GM10847 (cell line): ENCODE results near the gene GNAL.

Source experiments
- POLR2A ChIP-seq: IDR thresholded peaks from 2 replicates; pipeline ENCODE4 v1.6.1; 2011; ENCODE audit not compliant: insufficient read length; ENCODE audit errors: extremely low read depth

The GNAL gene

DNA sequence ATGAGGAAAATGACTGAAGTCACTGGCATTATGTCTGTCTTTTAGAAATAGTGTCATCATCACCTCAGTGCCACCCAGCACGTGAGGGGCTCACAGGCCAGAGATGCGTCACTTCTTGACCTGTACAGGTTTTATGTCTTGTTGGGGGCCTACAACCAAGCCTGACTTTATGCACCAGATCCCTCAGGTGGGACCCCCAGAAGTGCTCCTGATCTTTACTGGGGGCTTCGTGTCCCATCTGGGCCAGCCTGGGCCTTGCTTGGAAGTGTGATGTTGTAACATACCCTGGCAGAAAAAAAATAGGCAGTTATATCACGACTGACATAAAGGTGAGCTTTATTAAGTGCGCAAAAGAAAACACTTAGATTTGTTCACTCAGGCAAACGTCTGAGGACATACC is 21.5 kb upstream of the GNAL start:
- TF ChIP-seq POLR2A, result no peak

DNA sequence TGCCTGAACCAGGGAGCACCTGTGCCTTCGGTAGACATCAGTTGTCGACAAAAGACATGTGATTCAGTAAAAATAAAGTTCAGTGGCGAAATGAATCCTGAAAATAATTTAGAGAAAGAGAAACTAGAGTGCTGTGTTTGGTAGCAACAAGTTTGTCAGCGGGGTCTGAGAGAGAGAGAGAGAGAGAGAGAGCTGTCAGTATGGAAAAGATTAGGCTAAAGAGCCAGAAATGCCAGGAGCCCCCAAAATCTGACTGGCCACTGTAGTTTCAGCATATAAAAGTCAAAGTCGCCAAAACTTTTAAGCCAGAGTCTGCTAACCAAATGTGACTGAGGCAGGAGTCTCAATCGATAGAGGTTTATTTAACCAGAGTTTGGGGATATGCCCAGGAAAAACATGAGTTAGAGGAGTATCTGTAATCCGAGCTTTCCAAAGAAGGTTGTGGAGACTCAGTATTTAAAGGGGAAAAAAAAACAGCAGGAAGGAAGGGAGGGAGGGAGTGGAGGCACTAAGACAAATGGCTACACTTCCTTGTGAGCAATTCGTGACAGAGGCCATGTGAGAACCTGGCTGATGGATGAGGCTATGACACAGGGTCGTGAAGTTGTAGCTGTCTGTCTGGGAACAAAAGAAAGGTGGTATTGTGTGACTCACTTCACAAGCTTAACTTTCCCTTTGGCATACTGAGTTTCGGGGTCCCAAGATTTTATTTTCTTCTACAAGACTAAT is 20.5 kb upstream of the GNAL start:
- no peak for TF ChIP-seq POLR2A

DNA sequence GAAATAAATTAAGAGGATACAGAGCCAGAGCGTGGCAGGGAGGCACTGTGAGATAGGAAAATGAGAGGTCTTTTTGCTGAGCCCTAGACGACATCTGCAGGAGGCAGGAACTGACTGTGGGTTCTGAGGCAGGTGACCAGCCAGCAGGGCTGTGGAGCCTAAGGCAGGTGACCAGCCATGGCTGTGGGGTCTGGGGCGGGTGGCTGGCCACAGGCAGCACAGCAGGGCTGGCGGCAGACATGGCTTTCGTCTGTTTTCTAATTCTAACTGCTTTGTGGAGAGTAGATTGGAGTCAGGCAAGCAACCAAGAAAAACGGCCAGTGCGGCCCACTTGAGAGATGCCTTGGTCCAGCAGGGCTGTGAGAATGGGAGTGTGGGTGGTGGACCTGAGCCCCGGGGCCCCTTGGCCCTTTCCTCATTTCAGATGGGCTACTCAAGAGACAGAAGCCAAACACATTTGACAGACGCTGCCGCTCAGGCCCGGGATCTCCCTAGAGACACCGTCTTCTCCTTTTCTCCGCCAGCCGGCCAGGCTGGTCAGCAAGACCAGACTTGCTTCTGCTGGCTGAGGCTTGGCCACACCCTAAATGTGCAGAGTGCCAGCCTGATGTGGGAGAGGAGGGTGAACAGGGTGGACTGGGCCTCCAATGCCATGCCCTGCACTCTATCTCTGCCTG is 19.7 kb upstream of the GNAL start:
- TF ChIP-seq POLR2A, result no peak

DNA sequence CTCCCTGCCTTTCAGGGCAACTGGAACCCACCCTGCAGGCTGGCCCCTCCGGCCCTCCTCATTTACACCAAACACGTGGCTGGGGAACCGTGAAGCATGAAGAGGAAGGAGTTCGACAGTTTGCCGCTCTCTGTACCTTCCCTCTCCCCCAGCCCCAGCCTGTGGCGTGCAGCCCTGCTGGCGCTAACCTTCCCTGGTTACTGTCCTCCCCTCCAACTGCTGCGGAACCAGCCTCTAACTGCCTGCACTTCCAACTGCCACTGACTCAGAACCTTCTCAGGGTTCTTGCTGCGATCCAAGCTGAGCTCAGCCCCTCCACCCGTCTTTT is 19.2 kb upstream of the GNAL start:
- no peak for TF ChIP-seq POLR2A

DNA sequence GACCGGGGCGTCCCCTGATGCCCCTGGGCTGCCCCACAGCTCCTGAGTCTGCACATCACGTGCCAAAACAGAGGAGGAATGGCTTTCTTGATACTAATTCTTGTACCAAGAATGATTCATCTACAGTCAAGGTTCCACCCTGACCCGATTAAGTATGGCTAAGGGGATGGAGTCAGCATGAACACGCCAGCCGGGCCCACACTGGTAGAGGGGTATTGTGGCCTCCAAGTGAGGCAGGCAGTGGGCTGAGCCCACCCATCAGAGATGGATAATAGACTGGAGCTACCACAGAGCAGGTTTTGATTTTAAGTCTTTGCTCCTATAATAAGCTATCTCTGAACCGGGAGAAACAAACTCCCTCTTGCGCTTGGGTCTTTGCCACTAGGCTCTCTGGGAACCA is 17.9 kb upstream of the GNAL start:
- TF ChIP-seq POLR2A, result no peak

DNA sequence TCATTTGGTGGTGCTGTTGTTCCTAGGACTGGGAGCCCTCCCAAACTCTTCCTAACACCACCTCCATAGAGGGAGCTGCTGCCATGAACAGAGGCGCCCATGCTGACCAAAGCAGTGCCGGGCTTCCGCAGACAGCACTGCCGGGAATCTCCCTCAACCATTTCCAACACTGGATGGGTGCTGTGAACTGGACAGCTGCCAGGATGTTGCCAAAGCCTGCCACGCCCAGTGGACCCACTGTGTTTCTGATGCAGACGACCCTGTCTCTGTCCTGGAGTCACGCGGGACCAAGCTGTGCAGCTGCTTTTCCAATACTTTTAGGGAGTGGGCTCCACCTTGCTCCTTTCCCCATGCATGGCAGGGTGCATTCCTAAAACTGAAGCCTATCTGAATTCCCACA is 16.9 kb upstream of the GNAL start:
- TF ChIP-seq POLR2A, result no peak

DNA sequence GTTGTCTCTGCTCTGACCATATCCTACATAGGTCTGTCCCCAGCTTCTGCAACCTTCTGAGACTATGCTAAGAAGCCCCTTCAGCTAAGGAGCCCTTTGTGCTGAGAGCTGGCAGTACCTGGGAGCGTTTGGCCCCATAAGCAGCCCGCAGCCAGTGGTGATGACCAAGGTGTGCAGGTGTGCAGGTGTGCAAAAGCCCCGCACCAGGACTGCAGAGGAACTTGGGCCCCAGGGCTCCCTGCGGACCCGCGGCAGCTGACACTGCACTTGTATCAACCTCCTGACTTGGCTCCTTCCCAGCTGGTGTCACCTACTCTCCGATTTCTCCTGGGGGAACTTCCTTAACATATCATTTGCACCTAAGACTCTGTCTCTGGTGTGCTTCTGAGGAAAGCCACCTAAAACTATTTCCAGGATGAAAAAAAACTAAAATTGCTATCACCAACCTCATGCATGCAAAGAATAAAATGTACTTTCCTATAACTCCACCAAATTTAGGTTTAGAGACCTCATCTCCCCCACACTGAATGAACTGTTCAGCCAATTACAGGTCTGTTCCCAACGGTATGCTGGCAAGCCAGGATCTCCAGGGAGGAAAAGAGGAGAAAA is 16.1 kb upstream of the GNAL start:
- TF ChIP-seq POLR2A, result no peak

DNA sequence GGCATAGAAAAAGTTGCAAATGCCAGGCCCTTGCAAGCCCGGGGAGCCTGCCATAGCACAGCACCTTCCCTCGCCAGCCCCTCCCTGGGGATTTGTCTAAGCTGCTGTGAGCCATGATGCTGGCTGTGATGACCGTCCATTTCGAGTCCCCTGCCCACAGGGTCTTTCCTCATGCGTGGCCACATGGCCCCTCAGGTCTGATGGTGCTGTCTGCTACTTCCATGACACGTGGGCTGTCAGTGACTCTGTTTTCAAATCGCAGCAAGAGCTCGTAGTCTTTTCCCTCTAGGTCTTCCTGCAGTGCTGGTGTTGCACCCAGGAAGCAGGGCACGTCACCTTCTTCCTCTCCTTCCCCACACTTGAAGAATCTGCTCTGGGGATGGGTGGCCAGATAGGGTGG is 15.5 kb upstream of the GNAL start:
- no peak for TF ChIP-seq POLR2A

DNA sequence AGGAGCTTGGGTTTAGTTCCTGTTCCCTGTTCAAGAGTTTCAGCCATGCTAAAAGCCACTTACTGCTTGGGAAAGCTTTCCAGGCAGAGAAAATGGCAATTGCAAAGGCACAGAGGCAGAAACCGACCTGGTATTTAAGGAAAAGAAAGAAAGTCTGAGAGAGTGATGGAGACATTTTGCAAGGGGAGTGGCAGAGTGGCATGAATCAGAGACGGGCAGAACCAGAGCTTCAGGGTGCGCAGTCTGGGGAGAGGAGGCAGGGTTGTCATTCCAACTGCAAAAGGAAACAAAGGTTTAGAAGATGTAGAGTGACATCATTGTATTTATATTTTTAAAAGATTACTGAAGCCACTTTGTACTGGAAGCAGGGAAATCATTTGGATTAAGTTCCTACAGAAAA is 14.9 kb upstream of the GNAL start:
- no peak for TF ChIP-seq POLR2A

DNA sequence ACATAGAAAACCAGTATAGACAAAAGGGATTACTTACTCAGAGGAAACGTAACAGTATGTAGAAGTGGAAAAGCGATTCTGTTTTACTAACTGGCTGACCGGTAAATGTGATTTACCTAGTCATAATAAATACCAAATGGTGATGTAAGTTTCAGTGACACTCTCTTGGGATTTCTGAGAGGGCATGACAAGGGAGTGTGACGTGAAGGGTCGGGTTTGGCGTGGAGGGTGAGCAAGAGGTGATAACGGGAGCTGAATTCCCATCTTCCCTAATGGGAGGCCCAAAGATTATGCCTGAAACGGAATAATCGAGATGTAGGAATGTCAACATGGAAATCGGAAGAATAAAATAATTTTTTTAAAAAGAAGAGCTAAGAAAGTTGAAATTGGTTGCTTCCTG is 12.7 kb upstream of the GNAL start:
- no peak for TF ChIP-seq POLR2A

DNA sequence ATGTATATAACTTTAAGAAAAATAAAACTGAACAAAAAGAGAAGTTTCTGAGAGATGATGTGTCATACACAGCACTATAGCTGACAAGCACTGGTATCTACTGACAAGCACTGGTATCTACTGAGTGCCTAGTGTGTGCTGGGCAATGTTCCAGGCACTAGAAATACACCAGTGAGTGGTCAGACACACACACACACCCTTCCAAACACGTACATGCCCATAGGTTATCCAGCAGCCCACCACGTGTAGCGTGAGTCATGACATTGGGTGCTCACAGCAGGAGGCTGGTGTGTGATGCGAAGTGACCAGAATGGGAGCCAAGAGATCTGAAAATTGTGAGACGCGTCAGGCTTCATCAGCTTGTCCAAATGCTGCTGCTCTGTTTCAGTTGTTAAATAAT is 12.2 kb upstream of the GNAL start:
- TF ChIP-seq POLR2A, result no peak

DNA sequence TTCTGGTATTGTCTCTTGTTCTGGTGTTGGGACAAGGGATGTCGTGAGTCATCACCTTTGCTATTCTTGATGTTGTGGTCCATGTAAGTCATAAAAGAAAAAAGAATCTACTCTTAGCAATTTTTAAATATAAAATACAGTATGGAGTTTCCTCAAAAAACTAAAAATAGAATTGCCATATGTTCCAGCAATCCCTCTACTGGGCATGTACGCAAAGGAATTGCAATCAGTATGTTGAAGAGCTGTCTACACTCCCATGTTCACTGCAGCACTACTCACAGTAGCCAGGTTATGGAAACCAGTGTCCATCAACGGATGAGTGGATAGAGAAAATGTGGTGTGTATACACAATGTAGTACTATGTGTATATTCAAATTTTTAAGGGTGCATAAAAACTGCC is 10.9 kb upstream of the GNAL start:
- TF ChIP-seq POLR2A, result no peak

DNA sequence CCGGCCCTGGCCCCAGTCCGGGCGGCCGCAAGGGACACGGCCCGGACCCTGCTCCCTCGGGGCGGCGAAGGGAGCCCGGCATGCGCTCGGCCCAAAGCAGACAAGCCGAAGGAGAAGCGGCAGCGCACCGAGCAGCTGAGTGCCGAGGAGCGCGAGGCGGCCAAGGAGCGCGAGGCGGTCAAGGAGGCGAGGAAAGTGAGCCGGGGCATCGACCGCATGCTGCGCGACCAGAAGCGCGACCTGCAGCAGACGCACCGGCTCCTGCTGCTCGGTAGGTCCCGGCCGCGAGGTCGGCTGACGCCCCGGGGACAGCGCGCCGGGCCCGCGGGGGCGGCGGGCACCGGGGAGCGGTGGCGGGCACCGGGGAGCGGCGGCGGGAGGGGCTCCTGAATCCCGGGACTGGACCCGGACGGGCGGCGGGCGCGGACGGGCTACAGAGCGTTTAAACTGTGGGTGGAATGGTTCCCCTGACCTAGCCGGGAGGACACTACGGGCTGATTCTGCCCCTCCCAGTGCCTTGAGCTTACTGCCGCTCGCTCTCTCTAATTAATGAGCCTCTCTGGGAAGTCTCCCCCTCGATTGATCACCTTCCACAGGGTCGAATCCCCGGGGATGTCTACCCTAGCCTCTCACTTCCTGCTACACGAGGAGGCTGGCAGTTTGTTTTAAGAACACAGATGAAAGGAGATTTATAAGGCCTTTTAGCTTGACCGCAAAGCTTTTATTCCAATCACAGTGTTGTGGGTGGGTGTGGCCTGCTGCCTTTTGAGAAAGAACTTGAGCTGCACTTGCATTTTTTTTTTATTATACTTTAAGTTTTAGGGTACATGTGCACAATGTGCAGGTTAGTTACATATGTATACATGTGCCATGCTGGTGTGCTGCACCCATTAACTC is 853 bp downstream of the GNAL start:
- TF ChIP-seq POLR2A, result no peak

DNA sequence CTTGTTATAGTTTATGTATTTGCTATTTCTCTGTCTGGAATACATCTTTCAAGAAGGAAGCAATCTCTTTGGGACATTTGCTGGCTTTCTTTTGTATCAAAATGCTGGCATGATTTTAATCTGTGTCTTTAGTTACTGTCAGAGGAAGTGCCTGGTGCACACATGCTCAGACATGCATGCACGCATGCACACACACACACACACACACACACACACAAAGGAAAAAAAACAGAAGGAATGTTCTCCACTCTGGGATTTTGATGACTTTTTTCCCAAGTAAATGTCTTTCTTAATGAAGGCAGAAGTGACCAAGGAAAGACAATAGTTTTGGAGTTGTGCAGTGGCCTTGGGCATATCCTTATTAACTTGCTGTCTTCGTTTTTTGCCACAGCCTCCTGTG is 6.7 kb downstream of the GNAL start:
- TF ChIP-seq POLR2A, result no peak

DNA sequence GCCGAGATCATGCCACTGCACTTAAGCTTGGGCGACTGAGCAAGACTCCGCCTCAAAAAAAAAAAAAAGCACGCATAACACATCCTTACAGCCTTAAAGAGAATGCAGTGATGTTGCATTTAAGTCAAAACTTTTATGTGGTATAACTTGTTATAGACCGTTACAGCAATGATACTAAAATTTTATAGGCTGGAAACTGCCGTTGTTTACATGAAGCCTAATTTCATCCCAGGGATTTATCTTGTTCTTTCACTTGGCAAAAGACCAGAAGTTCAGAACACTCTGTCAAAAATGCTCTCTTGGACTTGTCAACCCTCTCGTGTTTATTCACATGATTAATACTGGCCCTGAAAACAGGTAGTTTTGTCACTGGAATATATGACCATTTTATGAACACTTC is 7.4 kb downstream of the GNAL start:
- TF ChIP-seq POLR2A, result no peak

DNA sequence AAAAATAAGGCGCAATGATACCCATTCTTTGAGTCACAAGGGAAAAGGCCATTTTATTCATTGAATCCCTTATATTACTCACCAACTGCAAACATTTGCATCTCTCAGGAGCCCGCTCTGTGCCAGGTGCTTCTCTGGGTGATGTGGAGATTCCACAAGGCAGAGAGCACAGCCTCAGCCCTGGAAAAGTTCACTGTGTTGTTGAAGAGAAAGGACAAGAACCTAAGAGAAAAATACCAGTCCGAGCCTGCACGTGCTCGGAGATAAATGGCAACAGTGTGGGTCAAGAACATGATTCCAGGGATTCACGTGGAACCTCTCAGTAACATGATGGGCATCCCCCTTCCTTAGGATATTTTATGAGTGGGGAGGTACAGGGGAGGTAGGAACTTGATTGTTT is 11.8 kb downstream of the GNAL start:
- no peak for TF ChIP-seq POLR2A
